Right lobe of liver (tissue), 6 donors: ENCODE measurements around the gene RCOR3. TPM values are rescaled to one million over a fixed set of nuclear protein-coding genes. Genes with fewer than 3 reads are reported as not detected.
"Not testable (repeated sequence)": the region's sequence is repeated elsewhere in the genome, so short reads cannot be mapped to it uniquely, and the experiment has no call there.

Experiments used
- ATAC-seq, 4 donors: fragments of 200-7000 bp; cut with Tn5 transposase; one replicate each; pipeline ENCODE4 v1.9.1; 2020; ENCODE audit warnings: mild to moderate bottlenecking in 4 of 4, moderate library complexity in 4 of 4
- DNase-seq, 3 donors: peaks; one replicate each; pipeline ENCODE4 v3.0.0-alpha.2; 2020
- H3K27ac ChIP-seq, 3 donors: fragments of 200-600 bp; one replicate each; pipeline ENCODE4 v1.8.0; 2022
- H3K27me3 ChIP-seq, 2 donors: fragments of 200-600 bp; one replicate each; pipeline ENCODE4 v1.8.0; 2022
- H3K36me3 ChIP-seq, 4 donors: fragments of 200-600 bp; sonication (generic) in 1 of 4; one replicate each; pipeline versions ENCODE4 v1.5.1 to v1.8.0; 2017 to 2022; ENCODE audit warnings: control low read depth in 1 of 4
- H3K4me1 ChIP-seq, 4 donors: fragments of 200-600 bp; sonication (generic) in 1 of 4; one replicate each; pipeline versions ENCODE4 v1.5.1 to v1.8.0; 2017 to 2022; ENCODE audit warnings: control low read depth in 1 of 4
- H3K4me3 ChIP-seq, 3 donors: fragments of 200-600 bp; one replicate each; pipeline ENCODE4 v1.8.0; 2022
- H3K9me3 ChIP-seq, 4 donors: fragments of 200-600 bp; sonication (generic) in 1 of 4; one replicate each; pipeline versions ENCODE4 v1.5.1 to v1.8.0; 2017 to 2022; ENCODE audit warnings: control low read depth in 1 of 4
- CTCF ChIP-seq, 4 donors: fragments of 200-600 bp in 3 of 4; fragments of 450-650 bp in 1 of 4; IDR thresholded peaks; one replicate each; pipeline versions ENCODE4 v1.5.1 to v1.8.0; 2016 to 2022; ENCODE audit warnings: antibody characterized with exemption in 4 of 4, mild to moderate bottlenecking in 2 of 4
- POLR2A ChIP-seq: fragments of 450-650 bp; IDR thresholded peaks from one replicate; pipeline ENCODE4 v1.6.1; 2017; ENCODE audit warnings: antibody characterized with exemption, mild to moderate bottlenecking
- WGBS: methylation state at CpG from one replicate; pipeline ENCODE4 v1.1.6; 2018; ENCODE audit warnings: low coverage, low lambda C conversion rate; ENCODE audit not compliant: insufficient coverage; ENCODE audit errors: missing lambda C conversion rate; 5-methylcytosine and 5-hydroxymethylcytosine counted together
- intact Hi-C, 2 donors: fragments of 100-400 bp; cut with DNase I; formaldehyde crosslinking; loops; one replicate each; pipeline versions ENCODE4 v1.11.2 to v1.14.1; 2022
- total RNA-seq, 6 experiments: library from RNA; depleted of rRNA in 2 of 6; stranded (reverse); fragments of >200 nt in 2 of 6; fragmentation: NEBNext Ultra II Directional in 3 of 6; extraction: Animal tissue kit (Norgen Biotek cat#: 25700) in 3 of 6; gene quantifications; one replicate each; pipeline versions ENCODE4 v1.1.0 to v1.2.4, GENCODE V29; 2016 to 2023
- donor health status: DM: no; HTN: yes; CAD: no.
- donor health status: DM: no; HTN: no; CAD: no.
- donor health status: DM: no; HTN: no; CAD: no.
- donor health status: DM: no; HTN: yes; CAD: no.
- donor health status: DM: no; HTN: yes; CAD: no.

The RCOR3 gene
- total RNA-seq, 6 experiments from 2014 or later = 13.0 to 24.6 (median 17.7) TPM

- Histone ChIP-seq H3K4me3 (peak overlapping the region; percentile 54 to 88 (median 81)), H3K27me3 (no peaks in the 10 kb centered on the region), H3K9me3 (no peaks in the 10 kb centered on the region), H3K36me3 (peaks cover 0 to 11% (median 3%) of the 10 kb centered on the region in 4 donors), H3K4me1 (peaks cover 0 to 15% (median 8%) of the 10 kb centered on the region in 4 donors), H3K27ac (peak overlapping the region; percentile 55 to 90 (median 71))
- DNase-seq (peak; percentile 86 to 94 (median 93)), ATAC-seq (peak; percentile 51 to 64 (median 55))
- TF ChIP-seq CTCF (IDR thresholded peaks at IDR 0.05) (no peak), POLR2A (peak; percentile 64)
- WGBS = 0% methylated on average over 43 of the region's 59 CpGs
- intact Hi-C loops = no loop called here
Measured at GRCh38 chr1:211260141-211261107, 1.3 kb downstream of the RCOR3 start.

DNA sequence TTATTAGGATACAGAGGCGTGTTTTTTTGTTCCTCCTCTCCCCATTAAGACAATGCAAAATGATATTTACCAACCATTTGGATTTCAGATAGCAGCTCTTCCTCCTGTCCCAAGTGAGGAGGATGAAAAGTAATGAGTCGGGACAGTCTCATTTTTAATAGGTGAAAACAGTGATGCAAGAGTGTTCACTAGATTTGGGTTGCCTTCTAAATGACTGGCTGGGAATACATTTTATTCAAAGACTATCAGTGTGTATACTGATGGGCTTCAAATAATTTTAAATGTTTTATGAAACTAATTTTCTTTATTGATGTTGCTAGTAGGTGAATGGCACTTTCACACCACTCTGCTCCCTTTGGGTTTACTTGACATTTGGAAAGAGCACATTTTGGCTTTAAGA, 2.1 kb downstream of the RCOR3 start:
- H3K27me3 ChIP-seq = no peaks in the 10 kb centered on the region
- no peak for ATAC-seq
- peaks cover 0 to 15% (median 8%) of the 10 kb centered on the region in 4 donors for H3K4me1 ChIP-seq
- H3K36me3 ChIP-seq = peaks cover 0 to 11% (median 3%) of the 10 kb centered on the region in 4 donors
- H3K27ac ChIP-seq = peak overlapping the region in 1 of 3 donors; percentile 90
- no peak for TF ChIP-seq CTCF (IDR thresholded peaks at IDR 0.05)
- no peak for TF ChIP-seq POLR2A
- no peak for DNase-seq
- intact Hi-C loops = no loop called here
- 18% methylated on average over 2 of the region's 2 CpGs for WGBS
- H3K9me3 ChIP-seq = no peaks in the 10 kb centered on the region
- peak overlapping the region; percentile 54 to 88 (median 81) for H3K4me3 ChIP-seq

DNA sequence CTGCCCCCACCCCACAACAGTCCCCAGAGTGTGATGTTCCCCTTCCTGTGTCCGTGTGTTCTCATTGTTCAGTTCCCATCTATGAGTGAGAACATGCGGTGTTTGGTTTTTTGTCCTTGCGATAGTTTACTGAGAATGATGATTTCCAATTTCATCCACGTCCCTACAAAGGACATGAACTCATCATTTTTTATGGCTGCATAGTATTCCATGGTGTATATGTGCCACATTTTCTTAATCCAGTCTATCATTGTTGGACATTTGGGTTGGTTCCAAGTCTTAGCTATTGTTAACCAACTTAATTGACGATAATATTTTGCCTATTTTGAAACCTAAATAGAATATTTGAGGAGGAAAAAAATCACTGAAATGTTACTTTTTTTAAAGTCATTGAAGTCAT, 3.9 kb downstream of the RCOR3 start:
- H3K27me3 ChIP-seq, H3K4me3 ChIP-seq, H3K4me1 ChIP-seq, intact Hi-C loops, H3K27ac ChIP-seq, H3K9me3 ChIP-seq, ATAC-seq, DNase-seq: not testable (repeated sequence)
- 95% methylated on average over 1 of the region's 5 CpGs for WGBS
- peaks cover 2 to 16% (median 8%) of the 10 kb centered on the region in 4 donors for H3K36me3 ChIP-seq

DNA sequence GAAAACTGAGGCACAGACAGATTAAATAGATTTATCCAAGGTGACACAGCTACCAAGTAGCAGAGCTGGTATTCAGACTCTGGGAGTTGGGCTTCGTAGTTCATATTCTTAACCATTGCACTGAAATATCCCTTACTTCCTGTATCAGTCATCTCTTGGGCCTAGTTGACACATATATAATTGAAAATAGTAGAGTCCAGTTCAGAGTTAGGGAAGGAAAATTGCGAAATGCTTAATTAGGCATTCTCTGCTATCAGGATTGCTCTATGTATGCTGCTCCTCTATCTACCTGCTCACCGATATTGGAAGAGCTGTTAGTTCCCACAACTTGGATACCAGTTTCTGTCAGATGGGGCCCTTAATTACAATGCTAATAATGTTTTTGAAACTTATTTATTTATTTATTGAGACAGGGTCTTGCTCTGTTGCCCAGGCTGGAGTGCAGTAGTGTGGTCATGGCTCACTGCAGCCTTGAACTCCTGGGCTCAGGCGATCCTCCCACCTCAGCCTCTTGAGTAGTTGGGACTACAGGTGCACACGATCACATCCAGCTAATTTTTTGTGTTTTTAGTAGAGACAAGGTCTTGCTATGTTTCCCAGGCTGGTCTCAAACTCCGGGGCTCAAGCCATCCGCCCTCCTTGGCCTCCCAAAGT, 8.2 kb downstream of the RCOR3 start:
- Histone ChIP-seq H3K4me1 (no peaks in the 10 kb centered on the region), H3K9me3 (no peaks in the 10 kb centered on the region), H3K36me3 (peaks cover 5 to 30% (median 14%) of the 10 kb centered on the region in 4 donors), H3K4me3 (no peak overlapping the region), H3K27ac (no peak overlapping the region), H3K27me3 (no peaks in the 10 kb centered on the region)
- DNase-seq (no peak), ATAC-seq (no peak)
- intact Hi-C loops = no loop called here
- WGBS = 93% methylated on average over 5 of the region's 7 CpGs
- TF ChIP-seq POLR2A = no peak
- TF ChIP-seq CTCF (IDR thresholded peaks at IDR 0.05) = no peak

GRCh38 chr1:211279340-211279739, 20.2 kb downstream of the RCOR3 start:
- Histone ChIP-seq H3K9me3 (no peaks in the 10 kb centered on the region), H3K36me3 (peaks cover 0 to 76% (median 18%) of the 10 kb centered on the region in 4 donors), H3K27me3 (no peaks in the 10 kb centered on the region), H3K4me3 (no peak overlapping the region), H3K27ac (no peak overlapping the region), H3K4me1 (no peaks in the 10 kb centered on the region)
- intact Hi-C loops = no loop called here
- 40% methylated on average over 1 of the region's 1 CpG for WGBS
- no peak for DNase-seq
- ATAC-seq = no peak
- TF ChIP-seq POLR2A (no peak), CTCF (IDR thresholded peaks at IDR 0.05) (no peak)
